Measurements from ENCODE around the gene CADPS2.

Gene CADPS2

DNA sequence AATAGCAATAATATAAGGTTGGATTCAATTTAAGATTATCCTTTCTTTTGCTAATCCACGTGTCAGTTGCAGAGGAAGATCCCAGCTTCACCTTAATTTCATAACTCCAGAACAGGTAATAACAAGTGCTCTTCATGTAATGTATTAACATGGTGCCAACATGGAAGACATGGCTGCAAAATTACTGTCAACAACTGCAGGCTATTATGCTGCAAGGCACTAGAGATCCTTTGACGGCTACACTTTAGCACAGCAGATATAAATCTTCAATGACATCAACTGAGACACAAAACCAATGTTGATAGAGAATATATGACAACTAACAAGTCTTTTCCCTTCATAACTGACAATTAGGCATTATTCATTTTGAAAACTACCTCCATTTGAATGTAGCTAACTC is 283.5 kb downstream of the CADPS2 start:
- Histone ChIP-seq H3K4me3 (ENCODE audit: severe bottlenecking) (no peak overlapping the region), H3K9me3 (ENCODE audit: severe bottlenecking) (no peaks in the 10 kb centered on the region), H3K4me1 (ENCODE audit: insufficient read depth, poor library complexity, severe bottlenecking) (no peaks in the 10 kb centered on the region), H3K27me3 (ENCODE audit: insufficient read depth, poor library complexity, severe bottlenecking) (no peaks in the 10 kb centered on the region), H3K27ac (ENCODE audit: poor library complexity, severe bottlenecking) (no peak overlapping the region), H3K36me3 (ENCODE audit: low read depth) (no peaks in the 10 kb centered on the region)
- DNase-seq (ENCODE audit: low spot score) (no peak), ATAC-seq (ENCODE audit: low read depth) (no peak)
- TF ChIP-seq CTCF (IDR thresholded peaks at IDR 0.05; ENCODE audit: poor library complexity, severe bottlenecking) = no peak

DNA sequence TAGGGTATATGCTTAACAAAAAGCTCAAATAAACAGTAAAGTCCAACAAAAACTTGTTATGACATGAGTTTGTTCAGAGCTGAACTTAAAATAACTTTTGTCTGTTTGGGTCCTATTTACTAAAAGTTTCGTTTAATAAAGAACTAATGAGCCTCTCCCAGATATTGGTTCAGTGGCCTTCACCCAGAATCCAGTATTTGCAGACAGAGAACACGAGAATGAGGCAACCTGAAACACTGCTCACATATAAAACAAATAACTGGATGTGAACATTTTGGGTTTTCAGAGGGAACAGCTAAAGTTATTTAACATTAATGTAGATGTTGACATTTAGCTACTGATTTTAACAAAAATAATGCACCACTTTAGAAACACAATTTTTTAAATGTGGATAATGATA is 285.6 kb downstream of the CADPS2 start:
- no peak overlapping the region for H3K4me3 ChIP-seq (ENCODE audit: severe bottlenecking)
- H3K27ac ChIP-seq (ENCODE audit: poor library complexity, severe bottlenecking) = no peak overlapping the region
- H3K27me3 ChIP-seq (ENCODE audit: insufficient read depth, poor library complexity, severe bottlenecking) = no peaks in the 10 kb centered on the region
- ATAC-seq (ENCODE audit: low read depth) (no peak), DNase-seq (ENCODE audit: low spot score) (no peak)
- no peaks in the 10 kb centered on the region for H3K36me3 ChIP-seq (ENCODE audit: low read depth)
- no peak for TF ChIP-seq CTCF (IDR thresholded peaks at IDR 0.05; ENCODE audit: poor library complexity, severe bottlenecking)
- H3K4me1 ChIP-seq (ENCODE audit: insufficient read depth, poor library complexity, severe bottlenecking) = no peaks in the 10 kb centered on the region
- H3K9me3 ChIP-seq (ENCODE audit: severe bottlenecking) = no peaks in the 10 kb centered on the region

DNA sequence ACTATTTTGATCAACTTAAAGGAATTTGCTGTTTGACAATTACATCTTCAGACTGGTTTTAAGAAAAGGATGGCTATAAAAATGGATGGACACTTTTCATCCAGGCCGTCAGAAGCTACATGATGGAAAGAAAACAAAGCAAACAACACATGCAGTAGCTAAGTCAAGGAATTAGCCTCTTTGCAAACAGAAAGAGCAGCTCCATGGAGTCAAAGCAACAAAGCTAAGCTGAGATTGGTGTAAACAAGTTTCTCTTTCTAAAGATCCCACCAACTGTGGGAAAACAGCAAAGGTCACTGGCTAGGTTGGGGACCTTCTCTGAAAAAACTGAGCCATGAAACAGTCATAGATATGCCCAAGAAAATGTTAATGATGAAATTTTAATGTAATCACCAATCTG is 286.2 kb downstream of the CADPS2 start:
- no peak overlapping the region for H3K4me3 ChIP-seq (ENCODE audit: severe bottlenecking)
- H3K27me3 ChIP-seq (ENCODE audit: insufficient read depth, poor library complexity, severe bottlenecking) = no peaks in the 10 kb centered on the region
- no peaks in the 10 kb centered on the region for H3K4me1 ChIP-seq (ENCODE audit: insufficient read depth, poor library complexity, severe bottlenecking)
- no peaks in the 10 kb centered on the region for H3K36me3 ChIP-seq (ENCODE audit: low read depth)
- ATAC-seq (ENCODE audit: low read depth) (no peak), DNase-seq (ENCODE audit: low spot score) (no peak)
- no peak for TF ChIP-seq CTCF (IDR thresholded peaks at IDR 0.05; ENCODE audit: poor library complexity, severe bottlenecking)
- H3K27ac ChIP-seq (ENCODE audit: poor library complexity, severe bottlenecking) = no peak overlapping the region
- no peaks in the 10 kb centered on the region for H3K9me3 ChIP-seq (ENCODE audit: severe bottlenecking)

GRCh38 chr7:122597277-122597676 is 289.0 kb downstream of the CADPS2 start:
- DNase-seq (ENCODE audit: low spot score) (no peak), ATAC-seq (ENCODE audit: low read depth) (no peak)
- H3K27me3 ChIP-seq (ENCODE audit: insufficient read depth, poor library complexity, severe bottlenecking) = no peaks in the 10 kb centered on the region
- H3K27ac ChIP-seq (ENCODE audit: poor library complexity, severe bottlenecking) = no peak overlapping the region
- H3K4me1 ChIP-seq (ENCODE audit: insufficient read depth, poor library complexity, severe bottlenecking) = no peaks in the 10 kb centered on the region
- H3K9me3 ChIP-seq (ENCODE audit: severe bottlenecking) = no peaks in the 10 kb centered on the region
- no peaks in the 10 kb centered on the region for H3K36me3 ChIP-seq (ENCODE audit: low read depth)
- H3K4me3 ChIP-seq (ENCODE audit: severe bottlenecking) = no peak overlapping the region
- TF ChIP-seq CTCF (IDR thresholded peaks at IDR 0.05; ENCODE audit: poor library complexity, severe bottlenecking) = no peak

DNA sequence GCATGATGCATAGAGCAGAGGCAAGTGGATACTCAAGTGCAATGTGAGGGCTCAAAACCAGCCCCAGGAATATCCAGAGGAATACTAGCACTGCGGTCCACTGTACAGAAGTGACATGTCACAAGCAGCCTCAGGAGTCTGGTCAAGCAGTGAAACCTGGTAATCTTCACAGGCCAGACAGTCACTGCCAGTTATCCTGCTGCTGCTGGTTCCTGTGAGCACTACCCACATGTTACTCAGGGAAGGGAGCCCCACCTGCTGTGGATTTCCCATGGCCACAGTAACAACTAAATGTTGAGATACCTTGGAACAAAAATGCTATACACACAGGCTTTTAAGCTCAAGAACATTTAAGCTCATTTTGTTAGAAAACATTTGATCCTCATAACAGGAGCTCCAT is 290.4 kb downstream of the CADPS2 start:
- Histone ChIP-seq H3K27me3 (ENCODE audit: insufficient read depth, poor library complexity, severe bottlenecking) (no peaks in the 10 kb centered on the region), H3K4me3 (ENCODE audit: severe bottlenecking) (no peak overlapping the region), H3K9me3 (ENCODE audit: severe bottlenecking) (no peaks in the 10 kb centered on the region), H3K4me1 (ENCODE audit: insufficient read depth, poor library complexity, severe bottlenecking) (no peaks in the 10 kb centered on the region), H3K27ac (ENCODE audit: poor library complexity, severe bottlenecking) (no peak overlapping the region), H3K36me3 (ENCODE audit: low read depth) (no peaks in the 10 kb centered on the region)
- ATAC-seq (ENCODE audit: low read depth) (no peak), DNase-seq (ENCODE audit: low spot score) (no peak)
- no peak for TF ChIP-seq CTCF (IDR thresholded peaks at IDR 0.05; ENCODE audit: poor library complexity, severe bottlenecking)
